Skeletal muscle tissue (tissue), 4 donors: ENCODE measurements around the gene COL25A1. TPM values are rescaled to one million over a fixed set of nuclear protein-coding genes. Genes with fewer than 3 reads are reported as not detected.

ENCODE experiments used
- H3K27ac ChIP-seq: one replicate; pipeline ENCODE4 v1.7.0; 2013; ENCODE audit warnings: mild to moderate bottlenecking, low read depth, low read length, inconsistent platforms
- H3K27me3 ChIP-seq, 3 donors: one replicate each; pipeline ENCODE4 v1.7.0; 2013; ENCODE audit warnings: low read length in 3 of 3; ENCODE audit not compliant: control insufficient read depth in 3 of 3, insufficient read depth in 3 of 3
- H3K36me3 ChIP-seq, 3 donors: one replicate each; pipeline ENCODE4 v1.7.0; 2013; ENCODE audit warnings: low read length in 3 of 3; ENCODE audit not compliant: control insufficient read depth in 3 of 3, insufficient read depth in 3 of 3
- H3K4me1 ChIP-seq, 3 donors: one replicate each; pipeline ENCODE4 v1.7.0; 2013; ENCODE audit warnings: low read length in 3 of 3, mild to moderate bottlenecking in 3 of 3; ENCODE audit not compliant: control insufficient read depth in 3 of 3, insufficient read depth in 3 of 3
- H3K4me3 ChIP-seq, 3 donors: one replicate each; pipeline ENCODE4 v1.7.0; 2013; ENCODE audit warnings: low read length in 3 of 3
- H3K9ac ChIP-seq, 3 donors: one replicate each; pipeline ENCODE4 v1.7.0; 2013; ENCODE audit warnings: low read length in 3 of 3, mild to moderate bottlenecking in 3 of 3, moderate library complexity in 2 of 3, low read depth in 1 of 3
- H3K9me3 ChIP-seq, 3 donors: one replicate each; pipeline ENCODE4 v1.7.0; 2013; ENCODE audit warnings: low read length in 3 of 3; ENCODE audit not compliant: control insufficient read depth in 3 of 3
- total RNA-seq: library from RNA; depleted of rRNA; stranded (reverse); fragments of >200 nt; gene quantifications from one replicate; pipeline ENCODE4 v1.2.3, GENCODE V29; 2014
- donor health status: Osteomylitis.

The COL25A1 gene
- total RNA-seq, 1 donor from 2014 or later = 3.7 TPM

- H3K27me3 ChIP-seq = no peaks in the 10 kb centered on the region
- no peaks in the 10 kb centered on the region for H3K9me3 ChIP-seq
- no peaks in the 10 kb centered on the region for H3K4me1 ChIP-seq
- no peak overlapping the region for H3K4me3 ChIP-seq
- no peak overlapping the region for H3K27ac ChIP-seq
- H3K36me3 ChIP-seq = no peaks in the 10 kb centered on the region
- H3K9ac ChIP-seq = no peak overlapping the region
These were observed 370.5 kb downstream of the COL25A1 start for GRCh38 chr4:108931926-108932325.

- H3K27ac ChIP-seq = no peak overlapping the region
- no peaks in the 10 kb centered on the region for H3K4me1 ChIP-seq
- no peaks in the 10 kb centered on the region for H3K27me3 ChIP-seq
- H3K9ac ChIP-seq = no peak overlapping the region
- H3K9me3 ChIP-seq = no peaks in the 10 kb centered on the region
- no peak overlapping the region for H3K4me3 ChIP-seq
- no peaks in the 10 kb centered on the region for H3K36me3 ChIP-seq
These were observed 372.3 kb downstream of the COL25A1 start for GRCh38 chr4:108930186-108930585.

DNA sequence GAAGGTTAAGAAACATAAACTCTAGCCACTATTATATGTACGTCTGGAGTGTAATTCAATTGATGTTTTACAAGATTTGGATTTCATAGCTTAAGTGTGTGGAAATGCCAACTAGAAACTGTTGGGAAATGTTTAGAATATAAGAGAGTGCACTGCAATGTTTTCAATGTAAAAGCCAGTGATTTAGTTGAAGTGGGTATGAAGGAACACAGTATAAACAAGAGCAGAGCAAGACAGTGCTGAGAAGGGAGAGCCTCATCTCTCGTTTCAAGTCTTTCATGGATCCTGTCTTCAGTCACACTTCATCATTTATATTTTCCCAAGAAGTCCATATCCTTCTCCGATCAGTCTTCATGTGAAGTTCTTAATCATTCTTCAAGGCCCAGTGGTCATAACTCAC, 375.7 kb downstream of the COL25A1 start:
- no peak overlapping the region for H3K4me3 ChIP-seq
- no peak overlapping the region for H3K27ac ChIP-seq
- no peak overlapping the region for H3K9ac ChIP-seq
- no peaks in the 10 kb centered on the region for H3K4me1 ChIP-seq
- H3K36me3 ChIP-seq = no peaks in the 10 kb centered on the region
- no peaks in the 10 kb centered on the region for H3K27me3 ChIP-seq
- H3K9me3 ChIP-seq = no peaks in the 10 kb centered on the region

DNA sequence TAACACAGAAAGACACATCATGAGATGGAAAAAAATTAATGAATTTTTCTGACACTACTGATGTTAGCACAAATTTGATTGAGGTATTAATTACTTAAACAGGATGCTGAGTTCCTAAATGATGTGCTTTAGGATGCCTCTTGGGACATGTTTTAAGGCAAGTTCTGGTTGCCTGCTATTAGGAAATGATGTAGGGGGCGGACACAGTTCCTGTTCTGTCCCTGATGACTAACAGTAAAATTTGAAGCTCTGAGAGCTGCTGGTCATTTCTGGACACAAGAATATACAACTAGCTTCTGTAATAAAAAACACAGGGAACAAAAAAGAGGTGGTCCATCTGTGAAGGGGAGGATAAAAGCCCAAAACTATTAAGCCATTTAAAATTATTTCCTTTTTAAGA, 376.4 kb downstream of the COL25A1 start:
- no peak overlapping the region for H3K4me3 ChIP-seq
- no peaks in the 10 kb centered on the region for H3K27me3 ChIP-seq
- no peaks in the 10 kb centered on the region for H3K36me3 ChIP-seq
- H3K9ac ChIP-seq = no peak overlapping the region
- H3K9me3 ChIP-seq = no peaks in the 10 kb centered on the region
- H3K27ac ChIP-seq = no peak overlapping the region
- no peaks in the 10 kb centered on the region for H3K4me1 ChIP-seq

GRCh38 chr4:108922191-108922590, 380.3 kb downstream of the COL25A1 start:
- Histone ChIP-seq H3K36me3 (no peaks in the 10 kb centered on the region), H3K4me3 (no peak overlapping the region), H3K9me3 (no peaks in the 10 kb centered on the region), H3K9ac (no peak overlapping the region), H3K27me3 (no peaks in the 10 kb centered on the region), H3K4me1 (peaks cover 0 to 5% (median 3%) of the 10 kb centered on the region in 3 donors), H3K27ac (no peak overlapping the region)

- Histone ChIP-seq H3K4me1 (peaks cover 0 to 5% (median 3%) of the 10 kb centered on the region in 3 donors), H3K4me3 (no peak overlapping the region), H3K9ac (no peak overlapping the region), H3K9me3 (no peaks in the 10 kb centered on the region), H3K27ac (no peak overlapping the region), H3K36me3 (no peaks in the 10 kb centered on the region), H3K27me3 (no peaks in the 10 kb centered on the region)
These were observed 381.9 kb downstream of the COL25A1 start for GRCh38 chr4:108920395-108921087.

DNA sequence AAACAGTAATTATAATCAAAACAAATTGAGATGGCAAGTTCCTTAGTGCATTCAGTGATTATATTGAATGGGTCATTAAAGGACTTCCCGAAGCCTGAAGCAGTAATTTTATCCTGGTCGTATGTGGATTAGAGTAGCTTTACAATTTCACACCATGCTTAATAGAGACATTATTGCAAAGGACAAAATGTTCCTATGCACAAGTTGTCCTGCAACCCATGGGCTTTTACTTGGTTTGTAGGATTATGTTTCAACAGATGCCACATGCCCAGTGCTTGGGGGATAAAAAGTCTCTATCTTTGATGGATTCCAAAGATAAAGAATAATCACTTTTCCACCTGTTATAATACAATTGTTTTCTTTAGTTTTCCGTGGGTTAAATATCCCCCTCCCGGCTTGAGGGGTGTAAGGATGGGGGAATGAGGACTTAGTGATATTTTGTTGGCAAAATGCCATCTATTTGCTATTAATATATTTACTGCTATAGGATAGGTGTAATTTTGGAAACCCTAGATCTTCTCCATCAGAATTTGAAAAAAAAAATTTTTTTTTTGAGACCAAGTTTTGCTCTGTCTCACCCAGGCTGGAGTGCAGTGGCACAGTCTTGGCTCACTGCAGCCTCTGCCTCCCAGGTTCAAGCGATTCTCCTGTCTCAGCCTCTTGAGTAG, 383.1 kb downstream of the COL25A1 start:
- Histone ChIP-seq H3K27me3 (no peaks in the 10 kb centered on the region), H3K4me1 (peaks cover 0 to 5% (median 3%) of the 10 kb centered on the region in 3 donors), H3K27ac (no peak overlapping the region), H3K9ac (no peak overlapping the region), H3K9me3 (no peaks in the 10 kb centered on the region), H3K4me3 (no peak overlapping the region), H3K36me3 (no peaks in the 10 kb centered on the region)

DNA sequence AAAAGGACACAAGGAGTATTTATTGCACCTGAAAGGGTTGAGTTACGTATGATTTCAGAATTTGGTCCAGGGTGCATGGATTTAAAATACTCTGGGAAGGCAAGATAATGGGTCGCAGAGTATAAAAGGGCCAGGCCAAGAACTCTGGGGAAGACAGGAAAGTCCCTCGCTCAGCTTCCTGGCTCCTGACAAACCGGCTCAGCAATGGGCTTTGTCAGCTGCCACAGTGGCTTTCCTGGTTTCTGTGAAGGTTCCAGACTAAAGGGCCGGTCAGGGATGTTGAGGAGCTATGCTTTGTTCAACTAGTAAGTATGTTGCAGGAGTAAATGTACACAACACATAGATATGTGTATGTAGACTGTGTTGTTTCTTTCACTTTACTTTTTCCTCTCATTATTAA, 385.2 kb downstream of the COL25A1 start:
- Histone ChIP-seq H3K9me3 (no peaks in the 10 kb centered on the region), H3K4me1 (peaks cover 0 to 5% (median 3%) of the 10 kb centered on the region in 3 donors), H3K4me3 (no peak overlapping the region), H3K27me3 (no peaks in the 10 kb centered on the region), H3K27ac (no peak overlapping the region), H3K36me3 (no peaks in the 10 kb centered on the region), H3K9ac (no peak overlapping the region)

DNA sequence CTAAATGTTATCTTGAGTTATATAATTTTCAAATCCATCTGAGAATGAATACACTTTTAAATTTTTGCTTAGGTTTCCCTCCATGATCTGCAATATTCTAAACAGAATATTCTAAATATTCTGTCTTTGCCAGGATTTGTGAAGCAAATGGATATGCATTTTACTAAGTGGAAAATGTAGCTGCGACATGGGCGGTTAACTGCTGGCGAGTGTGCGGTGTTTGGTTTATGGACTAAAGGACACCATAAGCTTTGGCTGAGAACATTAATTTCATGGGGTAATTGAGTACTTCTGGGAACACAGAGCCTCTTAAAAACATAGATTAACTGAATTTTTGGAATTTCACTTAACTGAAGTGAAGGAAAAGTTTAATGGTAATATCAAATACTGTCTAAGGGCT, 385.8 kb downstream of the COL25A1 start:
- no peak overlapping the region for H3K9ac ChIP-seq
- no peak overlapping the region for H3K27ac ChIP-seq
- H3K27me3 ChIP-seq = no peaks in the 10 kb centered on the region
- no peaks in the 10 kb centered on the region for H3K9me3 ChIP-seq
- H3K36me3 ChIP-seq = no peaks in the 10 kb centered on the region
- no peak overlapping the region for H3K4me3 ChIP-seq
- peaks cover 0 to 5% (median 3%) of the 10 kb centered on the region in 3 donors for H3K4me1 ChIP-seq

DNA sequence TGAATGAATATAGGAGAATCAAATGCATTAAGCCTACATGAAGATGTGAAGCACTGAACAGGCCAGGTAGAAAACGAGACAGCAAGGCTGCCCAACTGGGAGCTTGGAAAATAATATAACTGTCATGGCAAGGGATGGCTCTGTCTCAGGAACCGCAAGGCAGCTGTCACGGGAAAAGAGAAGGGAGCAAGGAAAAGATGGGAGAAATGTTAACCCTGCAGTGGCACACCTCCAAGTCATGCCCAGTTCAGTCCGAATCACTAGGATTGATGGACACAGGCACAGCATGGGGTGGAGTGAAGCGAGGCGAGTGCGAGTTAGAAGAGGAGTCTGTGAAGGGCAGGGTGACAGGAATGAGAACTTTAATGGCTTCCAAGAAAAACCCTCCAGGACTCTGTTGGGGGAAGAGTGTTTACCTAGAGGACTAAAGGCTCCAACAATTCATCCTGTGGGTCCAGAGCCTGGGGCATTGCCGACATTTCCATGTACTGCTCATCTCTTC, 395.5 kb downstream of the COL25A1 start:
- Histone ChIP-seq H3K27ac (no peak overlapping the region), H3K9ac (no peak overlapping the region), H3K36me3 (no peaks in the 10 kb centered on the region), H3K4me3 (no peak overlapping the region), H3K4me1 (no peaks in the 10 kb centered on the region), H3K27me3 (peaks cover 0 to 3% (median 0%) of the 10 kb centered on the region in 3 donors), H3K9me3 (no peaks in the 10 kb centered on the region)
